Mesothelial cell of epicardium (in vitro differentiated cells): Measurements from ENCODE around the gene TMEM39B. TPM values are rescaled to one million over a fixed set of nuclear protein-coding genes. Genes with fewer than 3 reads are reported as not detected.
"Not testable (repeated sequence)": the region's sequence is repeated elsewhere in the genome, so short reads cannot be mapped to it uniquely, and the experiment has no call there.

Experiments
- DNase-seq, 2 experiments: peaks; one replicate each; pipeline ENCODE4 v3.0.0; 2021; ENCODE audit warnings: low spot score in 2 of 2; ENCODE audit not compliant: unreplicated experiment in 2 of 2
- H3K27ac Mint-ChIP-seq: 2 replicates; pipeline ENCODE4 v1.8.0; 2021; ENCODE audit warnings: mixed read lengths
- H3K27me3 Mint-ChIP-seq: 2 replicates; pipeline ENCODE4 v1.8.0; 2021; ENCODE audit warnings: low read depth, mixed read lengths
- H3K36me3 Mint-ChIP-seq: 2 replicates; pipeline ENCODE4 v1.8.0; 2021; ENCODE audit warnings: mixed read lengths
- H3K4me1 Mint-ChIP-seq: 2 replicates; pipeline ENCODE4 v1.8.0; 2021; ENCODE audit warnings: mixed read lengths
- H3K4me3 Mint-ChIP-seq: 2 replicates; pipeline ENCODE4 v1.8.0; 2021; ENCODE audit warnings: mild to moderate bottlenecking, moderate library complexity, mixed read lengths
- H3K9me3 Mint-ChIP-seq: 2 replicates; pipeline ENCODE4 v1.8.0; 2021; ENCODE audit warnings: mixed read lengths
- total RNA-seq: library from RNA; stranded (reverse); gene quantifications from 3 replicates; pipeline ENCODE4 v1.2.1, GENCODE V29; 2021
- TF ChIP-seq, protein P1 (sequence below): fragments of 200-600 bp; sonication (generic); IDR thresholded peaks from one replicate; pipeline ENCODE4 v1.5.0; 2021; ENCODE audit warnings: antibody characterized with exemption; ENCODE audit not compliant: unreplicated experiment

TMEM39B gene
- total RNA-seq, 1 donor from 2014 or later = 23.5 TPM

DNA sequence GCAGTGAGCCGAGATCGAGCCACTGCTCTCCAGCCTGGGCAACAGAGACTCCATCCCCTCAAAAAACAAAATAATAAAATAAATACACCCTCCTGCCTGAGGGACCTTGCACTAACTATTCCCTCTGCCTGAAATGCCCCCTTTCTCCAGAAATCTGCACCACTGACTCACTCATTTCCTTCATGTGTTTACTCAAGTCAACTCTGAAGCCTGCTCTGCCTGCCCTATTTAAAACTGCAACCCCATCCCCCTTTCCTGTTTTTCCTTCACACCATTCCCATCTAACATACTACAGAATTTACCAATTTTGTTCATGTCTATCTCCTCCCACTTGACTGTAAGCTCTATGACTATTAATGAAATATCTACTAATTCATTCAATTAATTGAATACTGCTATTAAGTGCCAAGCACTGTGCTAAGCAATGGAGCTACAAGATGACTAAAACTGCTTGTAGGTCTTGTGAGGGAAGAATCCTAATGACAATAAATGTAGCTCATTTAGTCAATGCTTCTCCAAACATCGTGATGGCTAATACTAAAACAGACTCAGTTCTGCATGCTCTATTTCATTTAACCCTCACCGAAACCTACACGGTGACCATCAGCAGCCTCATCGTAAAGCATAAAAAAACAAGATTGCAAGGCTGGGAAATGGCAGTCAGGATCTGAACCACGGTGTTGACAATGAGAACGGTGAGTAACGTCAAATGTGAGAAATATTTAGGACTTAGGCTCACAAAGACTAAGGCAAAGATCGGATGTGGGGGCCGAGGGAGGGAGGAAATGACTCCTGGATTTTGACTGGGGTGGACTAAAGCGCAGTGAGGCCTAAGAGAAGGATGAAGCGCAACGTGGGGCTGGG, 749 bp upstream of the TMEM39B start:
- peak overlapping the region; percentile 89 for H3K27ac Mint-ChIP-seq
- DNase-seq = no peak
- peaks cover 22% of the 10 kb centered on the region for H3K4me1 Mint-ChIP-seq
- no peaks in the 10 kb centered on the region for H3K27me3 Mint-ChIP-seq
- TF ChIP-seq, protein P1, sequence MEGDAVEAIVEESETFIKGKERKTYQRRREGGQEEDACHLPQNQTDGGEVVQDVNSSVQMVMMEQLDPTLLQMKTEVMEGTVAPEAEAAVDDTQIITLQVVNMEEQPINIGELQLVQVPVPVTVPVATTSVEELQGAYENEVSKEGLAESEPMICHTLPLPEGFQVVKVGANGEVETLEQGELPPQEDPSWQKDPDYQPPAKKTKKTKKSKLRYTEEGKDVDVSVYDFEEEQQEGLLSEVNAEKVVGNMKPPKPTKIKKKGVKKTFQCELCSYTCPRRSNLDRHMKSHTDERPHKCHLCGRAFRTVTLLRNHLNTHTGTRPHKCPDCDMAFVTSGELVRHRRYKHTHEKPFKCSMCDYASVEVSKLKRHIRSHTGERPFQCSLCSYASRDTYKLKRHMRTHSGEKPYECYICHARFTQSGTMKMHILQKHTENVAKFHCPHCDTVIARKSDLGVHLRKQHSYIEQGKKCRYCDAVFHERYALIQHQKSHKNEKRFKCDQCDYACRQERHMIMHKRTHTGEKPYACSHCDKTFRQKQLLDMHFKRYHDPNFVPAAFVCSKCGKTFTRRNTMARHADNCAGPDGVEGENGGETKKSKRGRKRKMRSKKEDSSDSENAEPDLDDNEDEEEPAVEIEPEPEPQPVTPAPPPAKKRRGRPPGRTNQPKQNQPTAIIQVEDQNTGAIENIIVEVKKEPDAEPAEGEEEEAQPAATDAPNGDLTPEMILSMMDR = no peak
- peaks cover 2% of the 10 kb centered on the region for H3K36me3 Mint-ChIP-seq
- H3K9me3 Mint-ChIP-seq = no peaks in the 10 kb centered on the region
- peak overlapping the region; percentile 87 for H3K4me3 Mint-ChIP-seq

DNA sequence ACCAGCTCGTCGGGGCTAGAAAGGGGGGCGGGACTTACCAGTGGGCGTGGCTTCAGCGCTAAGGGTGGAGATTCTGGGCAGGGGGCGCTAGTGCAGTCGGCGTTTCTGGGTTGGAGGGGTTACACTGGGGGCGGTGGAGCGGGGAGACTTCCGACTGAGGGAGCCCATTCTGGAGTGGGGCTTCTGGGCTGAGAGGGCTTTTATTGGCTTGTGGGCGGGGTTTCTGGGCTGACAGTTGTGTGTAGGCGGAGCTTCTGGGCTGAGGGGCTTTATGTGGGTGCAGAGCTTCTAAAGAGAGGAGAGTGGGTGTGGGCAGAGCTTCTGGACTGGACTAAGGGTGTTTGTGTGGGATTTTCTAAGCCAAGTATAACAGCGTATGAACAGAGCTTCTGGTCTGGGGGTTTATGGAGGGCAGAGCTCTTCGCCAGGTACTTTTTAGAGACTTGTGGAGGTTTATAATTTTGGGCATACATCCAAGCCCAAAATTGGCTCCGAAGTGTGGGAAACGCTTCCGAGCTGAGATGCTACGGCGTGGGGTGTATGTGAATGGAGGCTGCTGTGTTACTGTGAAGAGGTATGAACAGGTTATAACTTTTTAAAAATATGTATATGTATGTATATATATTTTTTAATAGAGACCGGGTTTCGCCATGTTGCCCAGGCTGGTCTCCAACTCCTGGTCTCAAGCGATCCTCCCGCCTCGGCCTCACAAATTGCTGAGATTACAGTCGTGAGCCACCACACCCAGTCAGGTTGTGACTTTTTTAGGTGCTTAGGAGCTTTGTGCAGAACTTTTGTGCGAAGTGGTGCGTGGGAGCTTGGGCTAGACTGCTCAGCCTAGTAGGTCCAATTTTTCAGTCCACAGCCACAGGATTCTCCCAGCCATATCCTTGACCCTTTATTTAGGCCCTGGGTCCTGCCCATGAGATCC, 825 bp downstream of the TMEM39B start:
- DNase-seq = no peak
- no peaks in the 10 kb centered on the region for H3K27me3 Mint-ChIP-seq

GRCh38 chr1:32074841-32075240, 2.1 kb downstream of the TMEM39B start:
- Mint-ChIP-seq H3K27me3 (no peaks in the 10 kb centered on the region), H3K4me3 (peak overlapping the region; percentile 1), H3K9me3 (no peaks in the 10 kb centered on the region), H3K27ac (no peak overlapping the region), H3K36me3 (peaks cover 13% of the 10 kb centered on the region), H3K4me1 (peaks cover 14% of the 10 kb centered on the region)
- DNase-seq = no peak
- TF ChIP-seq, protein P1 = no peak

More for the DNA sequence above, 825 bp downstream of the TMEM39B start:
- TF ChIP-seq, protein P1 = peak; percentile 24
- Mint-ChIP-seq H3K9me3 (no peaks in the 10 kb centered on the region), H3K4me3 (peak overlapping the region; percentile 87), H3K36me3 (peaks cover 9% of the 10 kb centered on the region), H3K4me1 (peaks cover 20% of the 10 kb centered on the region), H3K27ac (peak overlapping the region; percentile 89)

- Mint-ChIP-seq H3K27me3 (no peaks in the 10 kb centered on the region), H3K36me3 (peaks cover 21% of the 10 kb centered on the region), H3K9me3 (no peaks in the 10 kb centered on the region), H3K27ac (no peak overlapping the region), H3K4me3 (no peak overlapping the region), H3K4me1 (peaks cover 6% of the 10 kb centered on the region)
- TF ChIP-seq, protein P1 = no peak
- DNase-seq = no peak
Measured at GRCh38 chr1:32077451-32077850, 4.7 kb downstream of the TMEM39B start.

DNA sequence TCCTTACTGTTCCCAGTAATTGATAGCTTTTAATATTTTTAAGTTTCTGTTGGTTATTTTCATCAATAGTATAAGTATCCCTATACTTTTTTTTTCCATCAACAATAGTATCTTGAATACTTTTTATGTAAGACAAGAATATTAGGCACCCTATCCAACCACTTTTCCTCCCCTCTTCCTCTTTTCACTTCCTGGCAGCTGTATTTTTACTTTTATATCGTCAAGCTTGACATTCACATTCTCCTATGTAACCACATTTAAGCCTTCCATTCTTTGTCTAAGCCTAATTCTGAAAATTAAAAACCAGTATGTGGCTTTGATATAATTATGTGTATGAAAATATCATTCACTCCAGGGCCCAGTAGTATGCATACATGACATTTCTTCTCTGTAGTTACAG, 9.3 kb downstream of the TMEM39B start:
- Mint-ChIP-seq H3K36me3 (peaks cover 45% of the 10 kb centered on the region), H3K4me1 (no peaks in the 10 kb centered on the region), H3K27me3 (no peaks in the 10 kb centered on the region), H3K4me3 (no peak overlapping the region), H3K27ac (no peak overlapping the region), H3K9me3 (peaks cover 11% of the 10 kb centered on the region)
- TF ChIP-seq, protein P1 = no peak
- no peak for DNase-seq

DNA sequence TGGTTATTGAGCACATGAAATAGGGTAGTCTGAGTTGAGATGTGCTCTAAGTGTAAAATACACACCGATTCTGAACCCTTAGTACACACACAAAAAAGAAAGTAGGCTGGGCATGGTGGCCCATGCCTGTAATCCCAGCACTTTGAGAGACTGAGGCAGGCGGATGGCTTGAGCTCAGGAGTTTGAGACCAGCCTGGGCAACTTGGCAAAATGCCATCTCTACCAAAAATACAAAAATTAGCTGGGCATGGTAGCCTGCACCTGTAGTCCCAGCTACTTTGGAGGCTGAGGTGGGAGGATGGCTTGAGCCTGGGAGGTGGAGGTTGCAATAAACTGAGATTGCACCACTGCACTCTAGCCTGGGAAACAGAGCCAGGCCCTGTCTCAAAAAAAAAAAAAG, 13.6 kb downstream of the TMEM39B start:
- peaks cover 36% of the 10 kb centered on the region for H3K36me3 Mint-ChIP-seq
- H3K27ac Mint-ChIP-seq, H3K4me3 Mint-ChIP-seq, H3K4me1 Mint-ChIP-seq, H3K27me3 Mint-ChIP-seq, DNase-seq: not testable (repeated sequence)
- peaks cover 11% of the 10 kb centered on the region for H3K9me3 Mint-ChIP-seq
